Lung (tissue), 12 donors: ENCODE data around the gene PLBD2. TPM values are rescaled to one million over a fixed set of nuclear protein-coding genes. Genes with fewer than 3 reads are reported as not detected.

Experiments
- ATAC-seq: fragments of 200-7000 bp; cut with Tn5 transposase; one replicate; pipeline ENCODE4 v1.9.1; 2020; ENCODE audit warnings: moderate number of reproducible peaks; ENCODE audit not compliant: insufficient read depth, low FRiP score
- DNase-seq, 3 donors: peaks; one replicate each; pipeline ENCODE4 v3.0.0-alpha.2; 2013 to 2017
- H3K27ac ChIP-seq, 2 donors: one replicate each; pipeline ENCODE4 v1.5.1; 2013; ENCODE audit warnings: mild to moderate bottlenecking in 2 of 2, moderate library complexity in 2 of 2, control low read depth in 1 of 2, inconsistent platforms in 1 of 2, low read depth in 1 of 2, low read length in 1 of 2
- H3K27me3 ChIP-seq, 3 donors: one replicate each; pipeline ENCODE4 v1.5.1; 2013; ENCODE audit warnings: low read length in 2 of 3; ENCODE audit not compliant: control insufficient read depth in 3 of 3, insufficient read depth in 3 of 3
- H3K36me3 ChIP-seq, 4 donors: one replicate each; pipeline ENCODE4 v1.5.1; 2013; ENCODE audit warnings: low read length in 4 of 4, mild to moderate bottlenecking in 1 of 4, moderate library complexity in 1 of 4; ENCODE audit not compliant: control insufficient read depth in 4 of 4, insufficient read depth in 4 of 4
- H3K4me1 ChIP-seq, 5 donors: one replicate each; pipeline ENCODE4 v1.5.1; 2013; ENCODE audit warnings: low read length in 5 of 5, mild to moderate bottlenecking in 2 of 5, moderate library complexity in 1 of 5; ENCODE audit not compliant: control insufficient read depth in 5 of 5, insufficient read depth in 5 of 5
- H3K4me3 ChIP-seq: one replicate; pipeline ENCODE4 v1.5.1; 2013; ENCODE audit warnings: mild to moderate bottlenecking, control low read depth, moderate library complexity
- H3K9ac ChIP-seq, 2 donors: one replicate each; pipeline ENCODE4 v1.5.1; 2013; ENCODE audit warnings: low read length in 2 of 2, control low read depth in 1 of 2; ENCODE audit not compliant: insufficient read depth in 1 of 2
- H3K9me3 ChIP-seq, 4 donors: one replicate each; pipeline ENCODE4 v1.5.1; 2013; ENCODE audit warnings: low read length in 3 of 4, mild to moderate bottlenecking in 1 of 4, moderate library complexity in 1 of 4; ENCODE audit not compliant: control insufficient read depth in 4 of 4, insufficient read depth in 3 of 4
- WGBS, 2 donors: extraction: QIAGEN DNeasy Blood & Tissue Kit; methylation state at CpG; one replicate each; pipeline ENCODE4 v1.1.7; 2013; 5-methylcytosine and 5-hydroxymethylcytosine counted together
- polyA plus RNA-seq, 2 donors: library from polyadenylated mRNA; stranded (reverse); fragments of 200-250 nt; gene quantifications; one replicate each; pipeline ENCODE4 v1.2.1, GENCODE V29; 2013
- total RNA-seq, 2 donors: library from RNA; depleted of rRNA in 1 of 2; stranded (reverse); fragments of >200 nt in 1 of 2; gene quantifications; one replicate each; pipeline ENCODE4 v1.2.1, GENCODE V29; 2014 to 2021
- TF ChIP-seq, protein P1 (sequence below): IDR thresholded peaks from 2 replicates; pipeline ENCODE4 v1.5.1; 2012; ENCODE audit warnings: mild to moderate bottlenecking; ENCODE audit errors: control extremely low read depth, extremely low read depth
- donor health status: control.
- donor health status: control.
- donor health status: Bipolar disorder and iron deficiency.
- donor health status: healthy.
- donor health status: DM: yes; HTN: yes; CAD: no.

Gene PLBD2
- total and polyA plus RNA-seq, 4 donors = 16.4 to 48.9 (median 21.6) TPM

DNA sequence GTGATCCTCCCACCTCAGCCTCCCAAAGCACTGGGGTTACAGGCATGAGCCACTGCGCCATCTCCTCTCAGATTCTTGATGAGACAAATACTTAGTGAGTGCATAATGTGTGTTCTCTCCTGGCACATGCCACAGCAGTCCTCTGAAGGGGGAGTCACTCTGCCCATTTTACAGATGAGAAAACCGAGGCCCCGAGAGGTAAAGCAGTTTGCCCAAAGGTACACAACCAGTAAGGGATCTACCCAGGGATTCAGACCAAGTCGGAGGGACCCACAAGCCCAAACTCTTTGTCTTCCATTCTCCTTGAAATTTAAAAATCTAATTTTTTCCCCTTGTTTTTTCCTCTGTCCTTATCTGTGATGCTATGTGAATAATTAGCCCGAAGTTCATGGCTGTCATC, 6.3 kb downstream of the PLBD2 start:
- ATAC-seq = no peak
- no peaks in the 10 kb centered on the region for H3K9me3 ChIP-seq
- peaks cover 0 to 7% (median 2%) of the 10 kb centered on the region in 5 donors for H3K4me1 ChIP-seq
- no peaks in the 10 kb centered on the region for H3K27me3 ChIP-seq
- H3K4me3 ChIP-seq = no peak overlapping the region
- H3K27ac ChIP-seq = no peak overlapping the region
- H3K36me3 ChIP-seq = peaks cover 0 to 4% (median 0%) of the 10 kb centered on the region in 4 donors
- H3K9ac ChIP-seq = no peak overlapping the region
- WGBS, 2 donors = 97 to 99% methylated on average over 5 of the region's 5 CpGs
- DNase-seq = no peak
- TF ChIP-seq, protein P1, sequence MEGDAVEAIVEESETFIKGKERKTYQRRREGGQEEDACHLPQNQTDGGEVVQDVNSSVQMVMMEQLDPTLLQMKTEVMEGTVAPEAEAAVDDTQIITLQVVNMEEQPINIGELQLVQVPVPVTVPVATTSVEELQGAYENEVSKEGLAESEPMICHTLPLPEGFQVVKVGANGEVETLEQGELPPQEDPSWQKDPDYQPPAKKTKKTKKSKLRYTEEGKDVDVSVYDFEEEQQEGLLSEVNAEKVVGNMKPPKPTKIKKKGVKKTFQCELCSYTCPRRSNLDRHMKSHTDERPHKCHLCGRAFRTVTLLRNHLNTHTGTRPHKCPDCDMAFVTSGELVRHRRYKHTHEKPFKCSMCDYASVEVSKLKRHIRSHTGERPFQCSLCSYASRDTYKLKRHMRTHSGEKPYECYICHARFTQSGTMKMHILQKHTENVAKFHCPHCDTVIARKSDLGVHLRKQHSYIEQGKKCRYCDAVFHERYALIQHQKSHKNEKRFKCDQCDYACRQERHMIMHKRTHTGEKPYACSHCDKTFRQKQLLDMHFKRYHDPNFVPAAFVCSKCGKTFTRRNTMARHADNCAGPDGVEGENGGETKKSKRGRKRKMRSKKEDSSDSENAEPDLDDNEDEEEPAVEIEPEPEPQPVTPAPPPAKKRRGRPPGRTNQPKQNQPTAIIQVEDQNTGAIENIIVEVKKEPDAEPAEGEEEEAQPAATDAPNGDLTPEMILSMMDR = no peak

DNA sequence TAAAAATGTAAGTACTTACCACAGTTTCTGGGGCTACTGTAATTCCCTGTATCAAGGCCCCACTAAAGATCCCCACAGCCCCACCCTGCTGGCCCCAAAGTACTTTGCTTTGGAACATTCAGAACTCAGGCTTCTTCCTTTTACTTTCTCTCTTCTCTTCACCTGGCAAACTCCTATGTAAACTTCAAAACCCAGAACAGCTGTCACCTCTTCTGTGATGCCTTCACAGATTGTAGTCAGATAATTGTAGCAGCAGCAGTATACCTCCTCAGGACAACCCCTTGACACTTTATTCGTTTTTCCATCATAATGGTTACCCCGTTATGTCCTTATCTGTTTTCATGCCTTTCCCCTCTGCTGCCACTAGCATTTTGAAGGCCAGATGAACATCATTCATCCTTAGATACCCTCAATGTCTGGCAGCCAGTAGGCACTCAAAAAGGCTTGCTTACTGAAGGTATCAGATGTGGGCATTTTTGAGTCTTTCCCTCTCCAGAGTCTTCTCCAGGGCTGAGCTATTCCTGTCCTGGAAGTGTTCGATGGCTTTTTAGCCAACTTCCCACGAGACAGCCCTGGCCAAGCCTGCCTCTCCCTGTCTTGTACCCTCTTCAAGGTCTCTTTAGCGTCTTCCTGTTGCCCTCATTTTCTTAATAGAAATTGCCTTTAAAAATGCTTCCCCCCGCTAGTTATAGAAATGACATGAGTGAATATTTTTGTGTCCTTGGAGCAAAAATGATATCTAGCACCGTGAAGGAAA, 7.4 kb downstream of the PLBD2 start:
- Histone ChIP-seq H3K4me3 (no peak overlapping the region), H3K36me3 (peaks cover 0 to 4% (median 2%) of the 10 kb centered on the region in 4 donors), H3K27me3 (no peaks in the 10 kb centered on the region), H3K9me3 (no peaks in the 10 kb centered on the region), H3K4me1 (peaks cover 0 to 2% (median 0%) of the 10 kb centered on the region in 5 donors), H3K27ac (no peak overlapping the region), H3K9ac (no peak overlapping the region)
- ATAC-seq = no peak
- TF ChIP-seq, protein P1 = no peak
- DNase-seq = no peak
- WGBS, 2 donors = 89 to 94% methylated on average over 7 of the region's 7 CpGs

DNA sequence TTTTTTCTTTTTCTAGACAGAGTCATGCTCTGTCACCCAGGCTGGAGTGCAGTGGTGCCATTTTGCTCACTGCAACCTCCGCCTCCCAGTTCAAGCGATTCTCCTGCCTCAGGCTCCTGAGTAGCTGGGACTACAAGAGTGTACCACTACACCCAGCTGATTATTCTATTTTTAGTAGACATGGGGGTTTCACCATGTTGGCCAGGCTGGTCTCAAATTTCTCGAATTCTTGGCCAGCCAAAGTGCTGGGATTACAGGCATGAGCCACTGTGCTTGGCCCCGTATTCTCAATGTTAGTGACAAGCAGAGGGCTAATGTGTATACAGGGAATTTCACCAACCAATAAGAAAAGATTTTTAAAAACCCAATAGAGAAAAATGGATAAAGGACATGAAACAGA, 8.4 kb downstream of the PLBD2 start:
- peaks cover 0 to 10% (median 4%) of the 10 kb centered on the region in 4 donors for H3K36me3 ChIP-seq
- peaks cover 0 to 2% (median 0%) of the 10 kb centered on the region in 5 donors for H3K4me1 ChIP-seq
- TF ChIP-seq, protein P1 = no peak
- WGBS, 2 donors = 86 to 93% methylated on average over 4 of the region's 4 CpGs
- H3K27me3 ChIP-seq = no peaks in the 10 kb centered on the region
- no peak overlapping the region for H3K4me3 ChIP-seq
- no peak overlapping the region for H3K9ac ChIP-seq
- H3K9me3 ChIP-seq = no peaks in the 10 kb centered on the region
- DNase-seq = no peak
- no peak overlapping the region for H3K27ac ChIP-seq
- no peak for ATAC-seq

DNA sequence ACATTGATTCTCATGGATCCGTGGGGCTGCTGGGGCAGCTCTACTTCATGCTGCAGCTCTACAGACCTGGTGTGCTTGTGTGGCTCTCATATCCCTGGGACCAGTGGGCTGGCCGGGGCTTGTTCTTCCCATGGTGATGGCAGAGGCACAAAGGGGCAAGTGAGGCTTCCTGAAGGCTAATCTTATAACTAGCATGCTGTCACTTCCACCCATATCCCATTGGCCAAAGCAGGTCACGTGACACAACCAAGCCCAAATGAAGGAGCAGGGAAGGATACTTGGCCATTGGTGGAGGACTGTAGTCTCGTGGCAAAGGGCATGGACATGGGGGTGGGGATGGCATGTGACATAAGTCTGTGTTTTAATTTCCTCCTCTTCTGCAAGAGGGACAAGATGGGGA, 9.9 kb downstream of the PLBD2 start:
- 91 to 94% methylated on average over 4 of the region's 4 CpGs for WGBS, 2 donors
- peaks cover 0 to 2% (median 0%) of the 10 kb centered on the region in 5 donors for H3K4me1 ChIP-seq
- H3K4me3 ChIP-seq = no peak overlapping the region
- H3K36me3 ChIP-seq = peaks cover under 1 to 19% (median 7%) of the 10 kb centered on the region in 4 donors
- H3K9ac ChIP-seq = no peak overlapping the region
- H3K27me3 ChIP-seq = no peaks in the 10 kb centered on the region
- TF ChIP-seq, protein P1 = no peak
- H3K9me3 ChIP-seq = no peaks in the 10 kb centered on the region
- DNase-seq (no peak), ATAC-seq (no peak)
- no peak overlapping the region for H3K27ac ChIP-seq
